Esophagus (tissue), 2 donors: Measurements from ENCODE around the gene MIEF2. TPM values are rescaled to one million over a fixed set of nuclear protein-coding genes. Genes with fewer than 3 reads are reported as not detected.

ENCODE experiments used
- H3K27ac ChIP-seq, 2 donors: one replicate each; pipeline ENCODE4 v1.5.1; 2013; ENCODE audit warnings: low read depth in 2 of 2, mild to moderate bottlenecking in 2 of 2, inconsistent platforms in 1 of 2, low read length in 1 of 2, moderate library complexity in 1 of 2
- H3K27me3 ChIP-seq, 2 donors: one replicate each; pipeline ENCODE4 v1.6.1; 2013; ENCODE audit warnings: low read length in 2 of 2, control low read depth in 1 of 2, mild to moderate bottlenecking in 1 of 2; ENCODE audit not compliant: insufficient read depth in 2 of 2, control insufficient read depth in 1 of 2
- H3K36me3 ChIP-seq, 2 donors: one replicate each; pipeline ENCODE4 v1.6.1; 2013; ENCODE audit warnings: low read length in 1 of 2; ENCODE audit not compliant: control insufficient read depth in 2 of 2, insufficient read depth in 2 of 2
- H3K4me1 ChIP-seq, 2 donors: one replicate each; pipeline ENCODE4 v1.6.1; 2013; ENCODE audit warnings: low read length in 1 of 2; ENCODE audit not compliant: control insufficient read depth in 2 of 2, insufficient read depth in 2 of 2
- H3K4me3 ChIP-seq, 2 donors: one replicate each; pipeline ENCODE4 v1.5.1; 2013; ENCODE audit warnings: low read length in 2 of 2, mild to moderate bottlenecking in 2 of 2, low read depth in 1 of 2, moderate library complexity in 1 of 2
- H3K9me3 ChIP-seq, 2 donors: one replicate each; pipeline ENCODE4 v1.6.1; 2013; ENCODE audit warnings: mild to moderate bottlenecking in 2 of 2, low read depth in 1 of 2, low read length in 1 of 2, moderate library complexity in 1 of 2; ENCODE audit not compliant: control insufficient read depth in 2 of 2, insufficient read depth in 1 of 2
- WGBS, 2 donors: extraction: QIAGEN DNeasy Blood & Tissue Kit; methylation state at CpG; one replicate each; pipeline ENCODE4 v1.1.7; 2013; 5-methylcytosine and 5-hydroxymethylcytosine counted together
- polyA plus RNA-seq, 2 donors: library from polyadenylated mRNA; stranded (reverse); fragments of 200-250 nt; gene quantifications; one replicate each; pipeline ENCODE4 v1.2.3, GENCODE V29; 2013
- donor health status: healthy with polysubstance abuse.
- donor health status: Bipolar disorder and iron deficiency.

MIEF2 gene
- polyA plus RNA-seq, 2 donors: 7.6 to 11.4 TPM

- no peak overlapping the region for H3K4me3 ChIP-seq
- H3K9me3 ChIP-seq: no peaks in the 10 kb centered on the region
- peaks cover 0 to 22% of the 10 kb centered on the region in 2 donors for H3K4me1 ChIP-seq
- H3K27ac ChIP-seq: peak overlapping the region; percentile 64 to 90
- H3K27me3 ChIP-seq: no peaks in the 10 kb centered on the region
- peaks cover 8 to 49% of the 10 kb centered on the region in 2 donors for H3K36me3 ChIP-seq
- WGBS, 2 donors: 93 to 94% methylated on average over 22 of the region's 22 CpGs
These were observed 25.5 kb upstream of the MIEF2 start for GRCh38 chr17:18234853-18235380.

GRCh38 chr17:18235743-18236256 is 24.7 kb upstream of the MIEF2 start:
- no peaks in the 10 kb centered on the region for H3K27me3 ChIP-seq
- no peak overlapping the region for H3K4me3 ChIP-seq
- no peaks in the 10 kb centered on the region for H3K9me3 ChIP-seq
- 47 to 65% methylated on average over 14 of the region's 14 CpGs for WGBS, 2 donors
- H3K36me3 ChIP-seq: peaks cover 8 to 54% of the 10 kb centered on the region in 2 donors
- H3K27ac ChIP-seq: peak overlapping the region; percentile 64 to 90
- H3K4me1 ChIP-seq: peaks cover 0 to 22% of the 10 kb centered on the region in 2 donors

GRCh38 chr17:18236494-18236893 is 24.0 kb upstream of the MIEF2 start:
- Histone ChIP-seq H3K27ac (peak overlapping the region; percentile 64 to 90), H3K4me3 (no peak overlapping the region), H3K36me3 (peaks cover 8 to 60% of the 10 kb centered on the region in 2 donors), H3K4me1 (peaks cover 0 to 20% of the 10 kb centered on the region in 2 donors), H3K9me3 (no peaks in the 10 kb centered on the region), H3K27me3 (no peaks in the 10 kb centered on the region)
- 85 to 89% methylated on average over 18 of the region's 18 CpGs for WGBS, 2 donors

- H3K27ac ChIP-seq: no peak overlapping the region
- peaks cover 8 to 65% of the 10 kb centered on the region in 2 donors for H3K36me3 ChIP-seq
- no peaks in the 10 kb centered on the region for H3K27me3 ChIP-seq
- peaks cover 0 to 20% of the 10 kb centered on the region in 2 donors for H3K4me1 ChIP-seq
- no peak overlapping the region for H3K4me3 ChIP-seq
- 92 to 94% methylated on average over 20 of the region's 20 CpGs for WGBS, 2 donors
- H3K9me3 ChIP-seq: no peaks in the 10 kb centered on the region
These were observed 23.0 kb upstream of the MIEF2 start for GRCh38 chr17:18237461-18237860.

- Histone ChIP-seq H3K27ac (no peak overlapping the region), H3K4me1 (peaks cover 0 to 20% of the 10 kb centered on the region in 2 donors), H3K36me3 (peaks cover 8 to 61% of the 10 kb centered on the region in 2 donors), H3K9me3 (peaks cover 0 to 2% of the 10 kb centered on the region in 2 donors), H3K27me3 (no peaks in the 10 kb centered on the region), H3K4me3 (no peak overlapping the region)
- WGBS, 2 donors: 92 to 93% methylated on average over 18 of the region's 18 CpGs
These were observed 22.2 kb upstream of the MIEF2 start for GRCh38 chr17:18238299-18238698.

GRCh38 chr17:18240449-18240848 is 20.0 kb upstream of the MIEF2 start:
- H3K36me3 ChIP-seq: peaks cover 3 to 57% of the 10 kb centered on the region in 2 donors
- no peak overlapping the region for H3K27ac ChIP-seq
- no peak overlapping the region for H3K4me3 ChIP-seq
- 92 to 93% methylated on average over 19 of the region's 19 CpGs for WGBS, 2 donors
- no peaks in the 10 kb centered on the region for H3K27me3 ChIP-seq
- H3K9me3 ChIP-seq: peaks cover 0 to 2% of the 10 kb centered on the region in 2 donors
- H3K4me1 ChIP-seq: peaks cover 0 to 24% of the 10 kb centered on the region in 2 donors

DNA sequence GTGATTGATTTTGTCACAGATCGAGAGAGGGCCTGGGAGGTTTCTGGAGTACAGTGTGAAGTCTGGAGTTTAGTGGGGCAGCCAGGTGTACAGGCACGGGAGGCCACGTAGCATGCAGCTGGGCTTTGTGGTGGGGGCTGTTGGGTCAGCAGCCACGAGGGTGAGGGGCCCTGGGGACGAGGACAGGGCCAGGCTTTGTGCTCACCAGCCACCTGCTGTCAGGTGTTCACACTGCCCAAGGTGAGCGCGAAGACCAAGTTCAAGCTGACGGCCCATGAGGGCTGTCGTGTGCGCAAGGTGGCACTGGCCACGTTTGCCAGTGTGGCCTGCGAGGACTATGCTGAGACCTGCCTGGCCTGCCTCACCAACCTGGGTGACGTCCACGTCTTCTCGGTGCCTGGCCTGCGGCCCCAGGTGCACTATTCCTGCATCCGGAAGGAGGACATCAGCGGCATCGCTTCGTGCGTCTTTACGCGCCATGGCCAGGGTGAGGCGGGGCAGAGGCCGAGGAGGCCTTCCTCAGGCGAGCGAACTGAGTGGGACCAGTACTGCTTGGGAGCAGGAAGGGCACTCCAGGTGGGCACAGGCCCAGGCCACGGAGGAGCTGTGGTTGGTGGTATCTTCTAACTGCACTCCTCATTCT is 19.1 kb upstream of the MIEF2 start:
- Histone ChIP-seq H3K9me3 (peaks cover 0 to 2% of the 10 kb centered on the region in 2 donors), H3K36me3 (peaks cover 3 to 65% of the 10 kb centered on the region in 2 donors), H3K4me3 (no peak overlapping the region), H3K27me3 (no peaks in the 10 kb centered on the region), H3K27ac (no peak overlapping the region), H3K4me1 (peaks cover 0 to 25% of the 10 kb centered on the region in 2 donors)
- WGBS, 2 donors: 85 to 87% methylated on average over 28 of the region's 28 CpGs

- H3K27me3 ChIP-seq: no peaks in the 10 kb centered on the region
- WGBS, 2 donors: 82 to 86% methylated on average over 21 of the region's 21 CpGs
- peak overlapping the region in 1 of 2 donors; percentile 38 for H3K27ac ChIP-seq
- H3K4me3 ChIP-seq: no peak overlapping the region
- H3K36me3 ChIP-seq: peaks cover 4 to 57% of the 10 kb centered on the region in 2 donors
- peaks cover 0 to 2% of the 10 kb centered on the region in 2 donors for H3K9me3 ChIP-seq
- peaks cover 0 to 36% of the 10 kb centered on the region in 2 donors for H3K4me1 ChIP-seq
These were observed 15.3 kb upstream of the MIEF2 start for GRCh38 chr17:18245038-18245776.

DNA sequence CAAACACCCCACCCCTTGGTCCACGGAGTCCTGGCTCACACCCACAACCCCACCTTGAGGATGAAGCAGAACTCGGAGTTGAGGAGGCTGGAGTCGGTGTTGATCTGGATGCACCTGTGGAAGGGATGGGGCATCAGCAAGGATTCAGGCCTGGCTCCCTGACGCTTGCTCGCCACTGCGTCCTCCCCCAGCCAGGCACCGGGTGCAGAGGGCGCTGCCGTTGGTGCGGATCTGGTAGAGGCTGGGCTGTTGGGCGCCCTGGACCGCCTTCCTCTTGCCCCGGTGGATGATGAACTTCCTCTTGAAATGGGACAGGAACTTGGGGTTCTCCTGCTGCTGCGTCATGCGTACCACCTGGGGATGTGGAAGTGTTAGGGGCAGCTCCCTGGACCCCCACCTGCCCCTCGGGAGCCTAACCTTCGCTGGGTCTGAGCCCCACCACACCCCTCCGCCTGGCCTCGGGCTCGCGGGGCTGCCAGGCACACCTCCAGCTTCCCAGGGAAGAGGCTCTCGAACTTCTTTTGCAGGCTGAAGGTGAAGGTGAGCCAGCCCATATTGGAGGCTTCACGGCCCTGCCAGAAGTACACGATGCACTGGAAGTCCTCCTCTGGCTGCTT is 14.2 kb upstream of the MIEF2 start:
- Histone ChIP-seq H3K9me3 (peaks cover 0 to 2% of the 10 kb centered on the region in 2 donors), H3K27me3 (no peaks in the 10 kb centered on the region), H3K27ac (peak overlapping the region in 1 of 2 donors; percentile 73), H3K4me1 (peaks cover 0 to 41% of the 10 kb centered on the region in 2 donors), H3K36me3 (peaks cover 4 to 60% of the 10 kb centered on the region in 2 donors), H3K4me3 (no peak overlapping the region)
- WGBS, 2 donors: 73 to 85% methylated on average over 23 to 24 of the region's 24 CpGs
